ENCODE measurements around the gene ABHD8.

ABHD8 gene, protein sequence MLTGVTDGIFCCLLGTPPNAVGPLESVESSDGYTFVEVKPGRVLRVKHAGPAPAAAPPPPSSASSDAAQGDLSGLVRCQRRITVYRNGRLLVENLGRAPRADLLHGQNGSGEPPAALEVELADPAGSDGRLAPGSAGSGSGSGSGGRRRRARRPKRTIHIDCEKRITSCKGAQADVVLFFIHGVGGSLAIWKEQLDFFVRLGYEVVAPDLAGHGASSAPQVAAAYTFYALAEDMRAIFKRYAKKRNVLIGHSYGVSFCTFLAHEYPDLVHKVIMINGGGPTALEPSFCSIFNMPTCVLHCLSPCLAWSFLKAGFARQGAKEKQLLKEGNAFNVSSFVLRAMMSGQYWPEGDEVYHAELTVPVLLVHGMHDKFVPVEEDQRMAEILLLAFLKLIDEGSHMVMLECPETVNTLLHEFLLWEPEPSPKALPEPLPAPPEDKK

DNA sequence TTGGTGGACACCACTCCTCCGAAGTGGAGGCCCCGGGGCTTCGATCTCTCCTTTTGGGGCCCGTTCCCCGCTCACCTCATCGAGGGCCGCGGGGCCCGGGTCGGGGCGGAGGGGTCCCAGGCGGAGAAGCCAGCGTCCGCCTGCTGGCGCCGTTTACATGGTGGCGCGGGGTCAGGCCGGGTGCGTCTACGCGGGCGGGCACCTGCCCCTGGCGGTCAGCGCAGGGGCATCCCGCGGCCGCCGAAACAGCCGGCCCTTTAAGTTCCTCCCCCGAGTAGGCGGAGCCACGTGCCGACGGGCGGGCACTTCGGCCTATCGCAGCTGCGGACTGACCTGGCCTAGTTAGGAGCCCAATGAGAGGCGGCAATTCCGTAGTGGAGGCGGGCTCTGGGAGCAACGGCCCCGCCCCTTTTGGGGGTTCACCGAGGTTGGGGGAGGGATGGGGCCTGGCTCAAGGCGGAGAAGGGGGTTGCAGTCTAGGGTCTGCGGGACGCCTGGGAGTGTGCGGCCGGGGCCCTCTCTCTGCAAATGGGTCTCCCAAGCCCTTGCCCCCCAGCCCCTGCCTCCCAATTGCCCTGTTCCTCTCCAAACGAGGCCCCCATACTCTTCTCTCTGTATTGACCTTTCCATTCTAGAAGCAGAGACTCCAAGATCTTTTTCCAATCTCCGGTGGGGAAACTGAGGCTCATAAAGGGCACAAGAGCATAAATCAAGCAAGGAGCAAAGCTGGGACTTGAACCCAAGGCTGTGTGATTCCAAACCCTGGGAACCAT, at the start of gene ABHD8:
Gene ABHD8, minus strand, starts transcription at position 259 of the 773 bp plus-strand sequence. CDS start 1,809 bp downstream, outside the sequence.
- peak; percentile 95 for DNase-seq

- no peak for DNase-seq
These were observed 49.5 kb upstream of the ABHD8 start for GRCh38 chr19:17352608-17353280.

DNA sequence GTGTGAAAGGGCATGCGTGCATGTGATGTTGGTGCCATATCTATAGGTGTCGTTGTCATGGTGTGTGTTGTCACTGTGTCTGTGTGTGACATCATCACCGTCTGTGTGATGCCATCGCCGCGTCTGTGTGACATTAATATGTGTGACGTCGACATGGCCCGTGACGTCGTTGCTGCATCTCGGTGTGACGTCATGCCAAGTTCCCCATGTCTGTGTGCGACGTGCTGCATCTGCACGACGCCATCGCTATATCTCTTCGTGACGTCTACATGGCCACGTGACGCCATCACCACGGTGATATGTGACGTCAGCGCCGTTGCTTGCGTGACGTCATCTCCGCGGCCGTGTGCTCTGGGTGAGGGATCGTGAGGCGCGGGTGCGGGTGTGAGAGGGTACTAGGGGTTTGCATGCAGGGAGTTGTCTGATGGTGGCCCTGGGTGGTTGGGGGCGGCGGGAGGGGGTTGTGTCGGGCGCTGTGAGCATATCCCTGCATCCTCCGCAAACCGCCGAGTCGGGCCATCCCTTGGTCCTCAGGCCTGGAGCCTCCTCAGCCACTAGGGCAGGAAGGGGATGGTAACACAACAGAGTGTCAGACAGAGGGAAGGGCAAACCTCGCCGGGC, 48.7 kb upstream of the ABHD8 start:
- no peak for DNase-seq

- no peak for DNase-seq
These were observed 45.5 kb upstream of the ABHD8 start for GRCh38 chr19:17348700-17349099.

- DNase-seq, result no peak
These were observed 44.7 kb upstream of the ABHD8 start for GRCh38 chr19:17347877-17348276.

DNA sequence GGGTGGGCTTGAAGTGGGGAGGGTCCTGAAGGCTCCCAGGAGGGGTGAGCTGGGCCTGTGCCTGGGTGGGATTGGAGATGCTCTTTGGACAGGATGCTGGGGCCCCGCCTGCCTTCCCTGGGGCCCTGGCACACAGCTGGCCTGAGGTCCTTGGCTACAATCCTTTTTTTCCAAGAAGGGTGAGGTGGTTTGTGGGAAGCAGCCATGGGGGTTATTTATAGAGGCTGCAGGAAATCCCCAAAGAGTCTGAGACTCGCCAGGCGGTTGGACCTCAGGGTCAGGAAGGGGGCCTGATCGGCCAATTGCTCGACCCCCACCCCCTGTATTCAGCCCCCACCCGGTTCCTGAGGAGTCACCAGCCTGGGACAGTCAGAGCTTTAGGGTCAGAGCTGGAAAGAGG, 44.1 kb upstream of the ABHD8 start:
- no peak for DNase-seq

DNA sequence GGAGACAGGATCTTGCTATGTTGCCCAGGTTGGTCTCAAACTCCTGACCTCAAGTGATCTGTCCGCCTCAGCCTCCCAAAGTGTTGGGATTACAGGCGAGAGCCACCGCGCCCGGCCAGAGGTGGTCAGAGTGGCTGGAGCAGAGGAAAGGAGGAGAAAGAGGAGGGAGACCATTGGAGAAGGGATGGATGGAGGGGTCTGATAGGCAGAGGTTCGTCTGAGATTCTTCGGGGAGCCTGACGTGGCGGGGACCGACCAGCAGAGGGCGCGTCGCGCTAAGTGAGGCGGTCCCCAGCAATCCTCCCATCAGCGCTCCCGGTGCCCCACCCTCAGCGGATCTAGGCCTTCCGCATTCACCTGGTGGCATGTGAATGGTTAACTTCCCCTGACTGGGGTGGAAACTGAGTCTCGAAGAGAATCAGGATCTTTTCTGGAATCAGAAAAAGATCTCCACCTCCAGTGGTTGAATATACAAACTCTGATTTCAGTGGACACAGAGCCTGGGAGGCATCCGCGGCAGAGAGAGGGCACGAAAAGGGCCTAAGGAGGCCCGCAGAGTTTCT, 43.0 kb upstream of the ABHD8 start:
- DNase-seq, result peak; percentile 82

GRCh38 chr19:17341845-17342244, 38.6 kb upstream of the ABHD8 start:
- DNase-seq, result no peak

DNA sequence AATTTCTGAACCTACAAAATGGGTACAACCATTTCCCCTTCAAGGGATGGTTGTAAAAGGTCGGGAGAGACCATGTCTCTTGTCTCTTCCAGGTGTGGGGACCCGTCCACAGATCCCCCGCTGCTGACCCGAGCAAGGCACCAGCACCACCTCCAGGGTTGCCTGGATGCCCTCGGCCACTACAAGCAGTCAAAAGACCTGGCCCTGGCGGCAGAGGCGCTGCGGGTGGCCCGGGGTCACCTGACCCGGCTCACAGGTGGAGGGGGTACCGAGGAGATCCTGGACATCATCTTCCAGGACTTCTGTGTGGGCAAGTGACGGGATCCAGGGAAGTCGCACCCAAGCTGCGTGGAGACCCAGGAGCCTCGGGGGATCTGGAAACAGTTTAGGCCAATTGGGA, 38.2 kb upstream of the ABHD8 start:
- no peak for DNase-seq

- no peak for DNase-seq
These were observed 37.7 kb upstream of the ABHD8 start for GRCh38 chr19:17340871-17341357.

DNA sequence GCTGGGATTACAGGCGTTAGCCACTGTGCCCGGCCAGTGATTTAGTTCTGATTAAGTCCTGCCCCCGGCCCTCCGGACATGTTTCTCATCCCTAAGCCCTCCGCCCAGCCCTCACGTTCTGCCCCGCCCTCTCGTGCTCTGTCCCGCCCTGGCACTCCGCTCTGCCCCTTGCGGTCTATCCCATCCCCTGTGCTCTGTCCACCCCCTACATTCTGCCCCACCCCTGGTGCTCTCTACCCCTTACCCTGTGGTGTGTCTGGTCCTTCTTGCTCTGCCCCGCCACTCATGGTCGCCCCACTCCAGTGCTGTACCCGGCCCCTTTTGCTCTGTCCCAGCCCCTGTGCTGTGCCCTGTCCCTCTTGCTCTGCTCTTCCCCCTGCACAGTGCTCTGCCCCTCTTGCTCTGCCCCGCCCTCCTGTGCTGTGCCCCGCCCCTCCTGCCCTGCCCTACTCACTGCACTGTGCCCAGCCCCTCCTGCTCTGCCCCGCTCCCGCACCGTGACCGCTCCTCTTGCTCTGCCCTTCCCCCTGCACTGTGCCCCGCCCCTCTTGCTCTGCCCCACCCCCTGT, 37.2 kb upstream of the ABHD8 start:
- no peak for DNase-seq

- DNase-seq, result peak; percentile 47
These were observed 36.0 kb upstream of the ABHD8 start for GRCh38 chr19:17339088-17339741.

DNA sequence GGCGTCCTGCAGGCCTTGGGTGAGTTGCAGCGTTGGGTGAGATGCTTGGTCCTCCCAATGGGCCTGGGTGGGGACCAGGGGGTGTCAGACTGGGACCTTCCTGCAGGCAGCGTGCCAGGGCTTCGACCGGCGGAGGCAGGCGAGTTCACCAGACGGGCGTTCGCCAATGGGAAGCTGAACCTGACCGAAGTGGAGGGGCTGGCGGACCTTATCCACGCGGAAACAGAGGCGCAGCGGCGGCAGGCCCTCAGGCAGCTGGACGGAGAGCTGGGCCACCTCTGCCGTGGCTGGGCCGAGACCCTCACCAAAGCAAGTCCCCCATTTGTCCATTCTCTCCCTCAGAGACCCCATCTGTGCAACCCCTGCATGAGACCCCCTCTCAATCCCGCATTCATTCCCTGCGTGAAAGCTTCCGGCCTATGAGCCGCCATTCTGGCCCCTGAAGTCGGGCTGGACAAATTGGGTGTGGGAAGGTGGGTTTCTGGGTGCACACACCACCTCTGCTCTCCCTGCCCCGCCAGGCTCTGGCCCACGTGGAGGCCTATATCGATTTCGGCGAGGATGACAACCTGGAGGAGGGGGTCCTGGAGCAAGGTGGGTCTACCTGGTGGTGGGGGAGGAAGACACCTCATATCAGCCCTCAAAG, 35.3 kb upstream of the ABHD8 start:
- no peak for DNase-seq

DNA sequence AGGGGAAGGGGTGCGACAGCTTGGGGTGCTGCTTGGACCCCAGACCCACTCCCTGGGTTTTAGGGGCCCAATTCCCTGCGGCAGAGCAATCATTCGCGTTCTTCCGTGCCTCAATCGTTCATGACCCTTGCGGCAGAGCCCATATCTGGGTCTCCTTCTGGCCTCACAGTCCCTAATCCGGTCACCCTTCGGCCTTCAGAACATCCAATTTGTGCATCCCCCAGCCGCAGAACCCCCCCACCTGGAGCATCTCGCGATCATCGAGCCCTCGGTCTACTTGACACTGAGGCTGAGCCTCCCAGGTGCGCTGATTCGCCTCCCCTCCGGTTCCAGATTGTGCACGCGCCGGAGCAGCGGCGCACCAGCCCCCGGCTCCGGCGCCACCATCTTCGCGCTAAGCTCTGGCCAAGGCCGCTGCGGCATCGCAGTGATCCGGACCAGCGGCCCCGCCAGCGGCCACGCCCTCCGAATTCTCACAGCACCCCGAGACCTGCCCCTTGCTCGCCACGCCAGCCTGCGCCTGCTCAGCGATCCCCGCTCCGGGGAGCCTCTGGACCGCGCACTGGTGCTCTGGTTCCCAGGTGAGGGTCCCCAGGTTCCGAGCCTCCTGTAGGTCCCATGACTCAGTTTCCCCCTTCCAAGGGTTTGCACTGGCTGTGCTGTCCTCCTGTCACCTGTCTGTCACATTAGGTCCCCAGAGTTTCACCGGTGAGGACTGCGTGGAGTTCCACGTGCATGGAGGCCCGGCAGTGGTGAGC, 34.6 kb upstream of the ABHD8 start:
- DNase-seq, result peak; percentile 49

- DNase-seq, result peak; percentile 99
These were observed 33.8 kb upstream of the ABHD8 start, which contains the start of gene GTPBP3 for GRCh38 chr19:17336872-17337674. Gene GTPBP3 (plus strand): TSS chr19:17337553. CDS start chr19:17337612, 59 bp downstream.

- DNase-seq, result no peak
These were observed 32.4 kb upstream of the ABHD8 start for GRCh38 chr19:17335575-17335974.

DNA sequence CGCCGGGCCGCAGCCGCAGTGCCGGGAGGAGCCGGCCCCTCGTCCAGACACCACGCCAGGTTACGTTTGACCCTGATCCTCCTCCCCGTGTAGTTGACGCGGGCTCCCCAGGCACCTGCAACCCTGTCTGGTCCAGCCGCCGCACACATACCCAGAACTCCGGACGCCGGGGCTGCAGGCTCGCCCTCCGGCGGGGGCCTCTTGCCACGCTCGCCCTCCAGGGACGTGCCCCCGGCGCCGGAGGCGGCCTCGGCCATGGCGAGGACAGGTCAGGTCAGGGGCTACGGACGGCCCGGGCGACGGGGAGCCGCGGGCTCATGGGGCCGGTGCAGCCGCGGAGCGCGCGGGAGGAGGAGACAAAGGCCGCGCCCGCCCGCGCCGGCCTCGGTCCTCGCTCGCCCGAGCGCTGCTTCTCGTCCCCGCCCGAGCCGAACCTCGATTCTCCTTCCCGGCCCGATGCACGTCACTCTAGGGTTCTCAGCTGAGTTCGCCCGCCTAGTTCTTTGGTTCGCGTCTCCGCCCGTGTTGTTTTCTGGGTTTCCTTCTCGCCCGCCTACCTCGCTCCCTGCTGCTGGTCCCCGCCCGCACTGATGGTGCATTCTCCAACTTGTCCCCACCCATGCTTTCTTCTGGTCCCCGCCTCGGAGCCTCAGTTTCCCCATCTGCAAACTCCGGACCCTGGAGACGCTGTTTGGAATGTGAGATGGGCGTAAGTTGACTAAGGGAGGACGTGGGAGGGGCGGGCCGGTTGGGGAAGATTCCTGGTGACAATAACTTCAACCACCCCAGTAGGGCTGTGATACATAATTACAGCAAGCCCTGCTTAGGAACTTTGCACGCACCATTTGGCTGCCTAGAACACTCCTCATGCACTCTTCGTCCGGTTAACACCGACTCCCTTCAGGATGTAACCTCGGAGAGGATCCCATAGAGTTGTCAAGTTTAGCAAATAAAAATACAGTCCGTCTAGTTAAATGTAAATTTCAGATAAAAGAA, 31.5 kb upstream of the ABHD8 start, which contains the start of gene ANO8:
Gene ANO8, minus strand, starts transcription at position 442 of the 996 bp plus-strand sequence. Its CDS starts 185 bp downstream, at position 257.
- peak; percentile 95 for DNase-seq

Measured in CD4-positive, alpha-beta T cell treated with Interleukin-6 for 4 hours (primary cell).